MM.1S (cell line): ENCODE results near the gene MEGF11.

Source experiments
- CTCF ChIP-seq: fragments of 300-600 bp; sonication (generic); IDR thresholded peaks from 2 replicates; pipeline ENCODE4 v1.5.1; 2016; ENCODE audit warnings: antibody characterized with exemption, low read length, mixed read lengths
- EZH2 ChIP-seq: fragments of 300-600 bp; sonication (generic); optimal IDR thresholded peaks from 2 replicates; pipeline ENCODE3; 2017; ENCODE audit warnings: low read depth, mild to moderate bottlenecking, antibody characterized with exemption, low read length, mixed read lengths
- EZH2phosphoT487 ChIP-seq: fragments of 300-600 bp; sonication (generic); IDR thresholded peaks from 2 replicates; pipeline ENCODE4 v1.6.1; 2018; ENCODE audit warnings: antibody characterized with exemption, low read length

- TF ChIP-seq CTCF (no peak), EZH2 (no peak), EZH2phosphoT487 (no peak)
Measured at GRCh38 chr15:65868546-65869125, 384.9 kb downstream of the MEGF11 start.
